H54 (cell line): Measurements from ENCODE around the gene FBXL4.
A peak's percentile ranks its signal among the peaks of the same experiment; 100 is the strongest.

ENCODE experiments used
- DNase-seq: peaks from one replicate; pipeline ENCODE4 v3.0.0; 2011; ENCODE audit warnings: low spot score, mixed read lengths; ENCODE audit not compliant: insufficient read length
- FAIRE-seq: peaks from 3 replicates; lab custom pipeline; 2011; peaks lifted over from hg19 to GRCh38; lab: Jason Lieb, UNC
- POLR2A ChIP-seq: IDR thresholded peaks from 2 replicates; pipeline ENCODE4 v1.6.1; 2011; ENCODE audit warnings: low read depth, mild to moderate bottlenecking, low read length

Gene FBXL4

GRCh38 chr6:98947411-98948292, at the start of gene FBXL4:
FBXL4 (minus strand) TSS chr6:98947946; CDS start chr6:98926988, 20,958 bp downstream.
- peak; percentile 6 for FAIRE-seq
- peak; percentile 59 for DNase-seq
- TF ChIP-seq POLR2A = peak; percentile 57

GRCh38 chr6:98995116-98995515, 47.4 kb upstream of the FBXL4 start:
- TF ChIP-seq POLR2A = no peak
- DNase-seq = no peak
- FAIRE-seq = no peak

GRCh38 chr6:98992535-98992934, 44.8 kb upstream of the FBXL4 start:
- DNase-seq = no peak
- no peak for FAIRE-seq

GRCh38 chr6:98986071-98986615, 38.4 kb upstream of the FBXL4 start:
- TF ChIP-seq POLR2A = no peak
- FAIRE-seq (no peak), DNase-seq (no peak)

More at GRCh38 chr6:98992535-98992934, 44.8 kb upstream of the FBXL4 start:
- TF ChIP-seq POLR2A = no peak

- DNase-seq (no peak), FAIRE-seq (no peak)
- TF ChIP-seq POLR2A = no peak
These were observed 37.6 kb upstream of the FBXL4 start for GRCh38 chr6:98985391-98985790.

- no peak for FAIRE-seq
- no peak for TF ChIP-seq POLR2A
- DNase-seq = no peak
These were observed 36.4 kb upstream of the FBXL4 start for GRCh38 chr6:98984121-98984520.

- DNase-seq (no peak), FAIRE-seq (no peak)
- no peak for TF ChIP-seq POLR2A
These were observed 33.7 kb upstream of the FBXL4 start for GRCh38 chr6:98981473-98981872.

GRCh38 chr6:98980819-98981218, 33.1 kb upstream of the FBXL4 start:
- DNase-seq (no peak), FAIRE-seq (no peak)
- TF ChIP-seq POLR2A = no peak

- no peak for TF ChIP-seq POLR2A
- DNase-seq = no peak
- no peak for FAIRE-seq
These were observed 30.0 kb upstream of the FBXL4 start for GRCh38 chr6:98977671-98978292.

GRCh38 chr6:98976674-98977385, 29.1 kb upstream of the FBXL4 start:
- TF ChIP-seq POLR2A = no peak
- no peak for FAIRE-seq
- no peak for DNase-seq

- TF ChIP-seq POLR2A = no peak
- no peak for DNase-seq
- no peak for FAIRE-seq
These were observed 27.7 kb upstream of the FBXL4 start for GRCh38 chr6:98975421-98975820.

- DNase-seq (no peak), FAIRE-seq (no peak)
- no peak for TF ChIP-seq POLR2A
These were observed 26.6 kb upstream of the FBXL4 start for GRCh38 chr6:98974309-98974708.

- TF ChIP-seq POLR2A = no peak
- FAIRE-seq (no peak), DNase-seq (no peak)
These were observed 25.8 kb upstream of the FBXL4 start for GRCh38 chr6:98973571-98973970.

GRCh38 chr6:98971303-98971702, 23.6 kb upstream of the FBXL4 start:
- FAIRE-seq (no peak), DNase-seq (no peak)
- no peak for TF ChIP-seq POLR2A
